GM12865 (cell line): ENCODE results near the gene ASAP3.

Experiments used
- DNase-seq: peaks from one replicate; pipeline ENCODE4 v3.0.0; 2010; ENCODE audit warnings: low read depth
- H3K4me3 ChIP-seq: 2 replicates; pipeline ENCODE4 v1.5.1; 2011; ENCODE audit warnings: mild to moderate bottlenecking, low read depth, low read length, control low read depth
- TF ChIP-seq, protein P1 (sequence below): IDR thresholded peaks from 2 replicates; pipeline ENCODE4 v1.5.1; 2011; ENCODE audit warnings: low read length, control low read depth, low read depth, inconsistent platforms; ENCODE audit not compliant: insufficient read depth; ENCODE audit errors: missing control alignments

The ASAP3 gene

DNA sequence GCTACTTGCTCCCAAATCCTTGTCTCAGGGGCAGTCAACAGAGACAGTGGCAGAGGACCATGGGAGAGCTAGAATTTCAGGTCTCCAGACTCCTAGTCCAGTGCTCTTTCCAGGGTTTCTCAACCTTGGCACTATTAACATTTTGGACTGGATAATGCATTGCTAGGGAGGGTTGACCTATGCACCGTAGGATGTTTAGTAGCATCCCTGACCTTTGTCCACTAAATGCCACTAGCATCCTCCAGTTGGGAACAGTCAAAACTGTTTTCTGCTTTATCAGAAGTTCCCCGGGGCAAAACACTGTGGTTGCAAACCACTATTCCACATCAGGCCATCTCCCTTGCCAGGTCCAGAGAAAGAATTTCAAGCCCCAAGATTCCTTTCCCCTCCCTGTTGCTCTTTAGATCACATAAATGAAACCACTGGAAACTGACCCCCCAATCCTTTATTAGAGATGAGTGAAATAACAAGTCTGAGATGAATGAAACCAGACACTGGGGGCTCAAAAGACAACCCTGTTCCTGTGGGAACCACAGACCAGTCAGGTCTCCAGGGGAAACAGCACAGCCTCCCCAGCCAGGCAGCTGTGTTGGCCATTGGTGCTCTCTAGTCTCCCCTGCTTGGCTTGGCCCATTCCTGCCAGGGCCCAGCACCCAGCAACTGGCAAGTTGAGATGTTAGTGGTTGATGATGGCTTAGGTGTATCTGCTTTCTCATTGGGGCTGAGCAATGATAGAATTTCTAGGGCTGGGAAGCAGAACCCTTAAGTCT is 55.7 kb downstream of the ASAP3 start:
- TF ChIP-seq, protein P1, sequence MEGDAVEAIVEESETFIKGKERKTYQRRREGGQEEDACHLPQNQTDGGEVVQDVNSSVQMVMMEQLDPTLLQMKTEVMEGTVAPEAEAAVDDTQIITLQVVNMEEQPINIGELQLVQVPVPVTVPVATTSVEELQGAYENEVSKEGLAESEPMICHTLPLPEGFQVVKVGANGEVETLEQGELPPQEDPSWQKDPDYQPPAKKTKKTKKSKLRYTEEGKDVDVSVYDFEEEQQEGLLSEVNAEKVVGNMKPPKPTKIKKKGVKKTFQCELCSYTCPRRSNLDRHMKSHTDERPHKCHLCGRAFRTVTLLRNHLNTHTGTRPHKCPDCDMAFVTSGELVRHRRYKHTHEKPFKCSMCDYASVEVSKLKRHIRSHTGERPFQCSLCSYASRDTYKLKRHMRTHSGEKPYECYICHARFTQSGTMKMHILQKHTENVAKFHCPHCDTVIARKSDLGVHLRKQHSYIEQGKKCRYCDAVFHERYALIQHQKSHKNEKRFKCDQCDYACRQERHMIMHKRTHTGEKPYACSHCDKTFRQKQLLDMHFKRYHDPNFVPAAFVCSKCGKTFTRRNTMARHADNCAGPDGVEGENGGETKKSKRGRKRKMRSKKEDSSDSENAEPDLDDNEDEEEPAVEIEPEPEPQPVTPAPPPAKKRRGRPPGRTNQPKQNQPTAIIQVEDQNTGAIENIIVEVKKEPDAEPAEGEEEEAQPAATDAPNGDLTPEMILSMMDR, result no peak
- DNase-seq, result peak; percentile 16

DNA sequence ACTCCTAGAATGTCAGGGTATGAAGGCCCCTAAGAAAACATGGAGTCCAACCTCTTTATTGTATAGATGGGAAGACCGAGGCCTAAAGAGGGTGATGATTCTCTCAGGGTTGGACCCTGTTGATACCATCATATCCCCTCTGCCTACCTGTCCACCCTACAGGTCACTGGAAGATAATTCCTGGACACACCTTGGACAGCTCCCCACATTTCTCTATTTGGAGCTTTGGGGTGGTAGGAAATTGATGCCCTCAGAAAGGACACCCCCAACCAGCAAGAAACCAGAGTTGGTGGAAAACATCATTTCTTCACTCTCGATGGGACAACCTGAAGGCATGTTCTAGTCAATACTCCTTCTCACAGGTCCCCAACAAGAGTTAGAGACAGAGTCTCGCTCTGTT is 56.4 kb downstream of the ASAP3 start:
- DNase-seq, result no peak
- TF ChIP-seq, protein P1, result no peak
- H3K4me3 ChIP-seq, result no peak overlapping the region

More for the DNA sequence above, 55.7 kb downstream of the ASAP3 start:
- H3K4me3 ChIP-seq, result no peak overlapping the region

DNA sequence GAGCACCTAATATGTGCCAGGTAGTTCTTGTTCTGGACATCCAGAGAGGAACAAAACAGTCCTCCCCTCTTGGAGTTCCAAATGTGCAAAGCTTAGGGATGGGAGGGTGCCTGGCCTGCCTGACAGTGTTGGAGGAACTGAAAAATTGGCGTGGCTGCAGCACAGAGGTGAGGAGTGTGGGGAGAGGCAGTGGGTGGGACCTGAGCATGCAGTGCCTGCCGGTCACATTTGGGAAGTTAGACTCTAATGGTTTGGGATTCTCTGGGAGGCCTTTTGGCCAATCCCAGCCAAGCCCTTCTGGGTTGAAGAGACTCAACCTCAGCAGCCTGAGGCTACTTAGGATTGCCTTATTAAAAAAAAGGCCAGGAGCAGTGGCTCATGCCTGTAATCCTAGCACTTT is 57.2 kb downstream of the ASAP3 start:
- TF ChIP-seq, protein P1, result no peak
- no peak overlapping the region for H3K4me3 ChIP-seq
- DNase-seq, result no peak

DNA sequence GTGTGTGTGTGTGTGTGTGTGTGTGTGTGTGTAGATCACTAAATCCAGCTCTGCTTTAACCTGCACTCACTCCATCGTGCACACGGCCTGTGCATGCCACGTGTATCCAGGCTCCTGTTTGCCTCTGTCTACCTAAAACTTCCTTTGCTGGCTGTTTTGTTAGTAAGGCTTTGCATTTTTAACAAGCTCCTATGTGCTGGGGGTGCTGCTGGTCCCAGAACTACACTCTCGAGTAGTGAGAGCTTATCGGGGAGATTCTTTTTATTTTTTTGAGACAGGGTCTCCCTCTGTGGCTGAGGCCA is 58.8 kb downstream of the ASAP3 start:
- H3K4me3 ChIP-seq, result no peak overlapping the region
- no peak for DNase-seq
- TF ChIP-seq, protein P1, result no peak

DNA sequence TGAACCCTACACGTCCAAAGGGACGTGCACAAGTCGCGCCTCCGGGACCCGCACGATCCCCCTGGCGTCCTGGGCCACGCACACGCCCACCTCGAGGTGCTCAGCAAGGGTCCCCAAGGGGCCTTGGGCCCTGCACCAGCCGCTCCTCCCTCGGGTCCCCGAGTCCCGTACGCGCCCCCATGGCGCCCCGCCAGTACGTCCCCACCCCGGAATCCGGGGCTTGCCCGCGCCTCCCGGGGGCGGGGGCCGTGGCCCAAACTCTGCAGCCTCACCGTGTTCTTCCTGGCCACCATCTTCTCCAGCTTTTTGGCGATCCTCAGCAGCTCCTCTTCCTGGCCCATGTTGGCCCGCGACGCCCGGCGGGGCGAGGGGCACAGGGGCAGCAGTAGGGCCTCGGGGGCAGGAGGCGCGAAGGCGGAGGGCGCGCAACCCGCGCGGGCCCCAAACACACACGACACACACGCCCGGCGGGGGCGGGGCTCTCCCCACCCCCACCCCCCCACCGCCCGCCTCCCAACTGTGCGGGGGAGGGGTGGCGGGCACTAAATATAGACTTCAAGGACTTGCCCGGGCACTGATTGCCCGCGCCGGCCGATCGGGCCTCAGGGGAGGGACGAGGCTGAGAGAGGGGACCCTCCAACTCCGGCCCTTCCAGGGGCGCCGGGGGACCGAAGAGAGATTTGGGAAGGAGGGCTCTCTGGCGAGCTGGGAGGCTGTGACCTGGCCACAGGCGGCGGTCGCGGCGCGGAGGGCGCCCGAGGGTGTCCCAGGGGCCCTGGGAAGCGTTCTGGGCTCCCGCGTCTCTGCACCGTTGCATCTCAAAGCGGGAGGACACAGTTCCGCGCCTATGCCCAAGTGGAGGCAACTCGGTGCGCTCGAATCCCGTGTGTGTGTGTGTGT is 59.4 kb downstream of the ASAP3 start, which contains the start of gene TCEA3:
TCEA3 (minus strand) TSS at position 456 of the 900 bp plus-strand sequence; CDS start at position 341, 115 bp downstream.
- TF ChIP-seq, protein P1, result no peak
- H3K4me3 ChIP-seq, result no peak within 1 kb of the TSS
- no peak for DNase-seq

DNA sequence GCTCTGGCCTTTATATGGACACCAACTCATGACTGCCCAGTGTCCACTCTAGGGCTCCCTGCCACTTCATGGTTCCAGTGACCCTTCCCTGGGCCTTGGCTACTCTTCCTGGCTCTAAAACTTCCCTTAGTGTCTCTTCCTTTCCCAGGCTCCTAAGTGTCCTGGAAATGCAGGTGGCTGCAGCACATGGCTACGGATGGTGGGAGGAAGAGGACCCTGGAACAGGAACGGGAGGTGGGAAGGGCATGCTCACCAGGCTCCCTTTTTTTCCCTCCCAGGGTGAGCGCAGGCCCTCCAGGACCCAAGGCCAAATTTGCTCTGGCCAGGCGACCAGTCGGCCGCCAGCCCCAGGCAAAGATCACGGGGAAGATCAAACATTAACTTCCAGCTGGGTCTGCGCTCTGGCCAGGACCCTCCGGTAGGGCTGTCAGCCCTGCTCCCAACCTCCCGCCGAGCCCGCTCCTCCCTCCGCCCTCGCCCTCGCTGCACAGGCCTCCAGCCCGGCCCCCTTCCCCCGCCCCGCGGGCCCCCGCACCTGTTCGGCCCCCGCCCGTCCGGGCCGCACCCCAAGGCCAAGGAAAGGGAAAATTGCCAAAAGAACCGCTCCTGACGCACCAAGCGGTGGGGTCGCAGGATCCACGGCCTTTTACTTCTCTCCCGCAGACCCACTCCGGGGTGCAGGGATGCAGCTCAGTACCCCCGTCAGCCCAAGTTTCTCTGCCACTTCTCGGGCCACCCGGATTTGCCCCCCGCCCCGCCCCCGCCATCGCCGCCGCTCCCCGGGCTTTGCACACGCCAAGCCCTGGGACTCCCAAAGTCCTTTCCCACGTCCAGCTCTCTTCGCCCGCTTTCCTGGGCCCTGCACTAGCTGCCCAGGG is 60.3 kb downstream of the ASAP3 start:
- H3K4me3 ChIP-seq, result no peak overlapping the region
- no peak for DNase-seq
- TF ChIP-seq, protein P1, result no peak
